CD8-positive, alpha-beta memory T cell (primary cell): ENCODE measurements around the gene ETV4. TPM values are rescaled to one million over a fixed set of nuclear protein-coding genes. Genes with fewer than 3 reads are reported as not detected.
A peak's percentile ranks its signal among the peaks of the same experiment; 100 is the strongest.

Experiments
- CTCF ChIA-PET: fragments of 350-600 bp; sonication (Branson Sonifier 250); formaldehyde crosslinking; loops from one replicate; lab custom pipeline; 2021; ENCODE audit warnings: antibody characterized with exemption; lab: Charles Lee
- POLR2A ChIA-PET: fragments of 350-600 bp; sonication (Branson Sonifier 250); formaldehyde crosslinking; loops from one replicate; lab custom pipeline; 2021; ENCODE audit warnings: antibody characterized with exemption; lab: Charles Lee
- DNase-seq, 5 donors: peaks; one replicate each; pipeline versions ENCODE4 v3.0.0 to v3.0.0-alpha.2; 2020 to 2022; ENCODE audit warnings: mixed read lengths in 1 of 5
- H3K27ac ChIP-seq: one replicate; pipeline ENCODE4 v1.7.0; 2013; ENCODE audit warnings: low read depth, mild to moderate bottlenecking, low read length, moderate library complexity
- H3K27me3 ChIP-seq: 2 replicates; pipeline ENCODE4 v1.7.0; 2013; ENCODE audit warnings: low read length, mild to moderate bottlenecking; ENCODE audit not compliant: insufficient read depth, poor library complexity, severe bottlenecking
- H3K36me3 ChIP-seq: 2 replicates; pipeline ENCODE4 v1.7.0; 2013; ENCODE audit warnings: mild to moderate bottlenecking, low read length, moderate library complexity; ENCODE audit not compliant: insufficient read depth
- H3K4me1 ChIP-seq: 2 replicates; pipeline ENCODE4 v1.7.0; 2013; ENCODE audit warnings: mild to moderate bottlenecking, low read length, moderate library complexity; ENCODE audit not compliant: insufficient read depth
- H3K4me3 ChIP-seq: 2 replicates; pipeline ENCODE4 v1.7.0; 2013; ENCODE audit warnings: mild to moderate bottlenecking, low read length
- H3K9me3 ChIP-seq: 2 replicates; pipeline ENCODE4 v1.7.0; 2013; ENCODE audit warnings: mild to moderate bottlenecking, low read length
- H3K27ac Mint-ChIP-seq, 8 donors: one replicate each; pipeline ENCODE4 v1.8.0; 2020 to 2021; ENCODE audit warnings: mixed read lengths in 8 of 8, mild to moderate bottlenecking in 6 of 8, inconsistent platforms in 3 of 8, moderate library complexity in 3 of 8
- H3K27me3 Mint-ChIP-seq, 2 donors: one replicate each; pipeline ENCODE4 v1.8.0; 2020 to 2021; ENCODE audit warnings: mixed read lengths in 2 of 2, mild to moderate bottlenecking in 1 of 2, moderate library complexity in 1 of 2
- H3K36me3 Mint-ChIP-seq, 3 donors: one replicate each; pipeline ENCODE4 v1.8.0; 2020 to 2021; ENCODE audit warnings: mixed read lengths in 3 of 3, inconsistent platforms in 1 of 3, mild to moderate bottlenecking in 1 of 3
- H3K4me1 Mint-ChIP-seq, 3 donors: one replicate each; pipeline ENCODE4 v1.8.0; 2020 to 2021; ENCODE audit warnings: mixed read lengths in 3 of 3, inconsistent platforms in 1 of 3, mild to moderate bottlenecking in 1 of 3
- H3K4me3 Mint-ChIP-seq, 7 donors: one replicate each; pipeline ENCODE4 v1.8.0; 2020 to 2021; ENCODE audit warnings: mixed read lengths in 7 of 7, mild to moderate bottlenecking in 6 of 7, moderate library complexity in 4 of 7, inconsistent platforms in 2 of 7
- H3K9me3 Mint-ChIP-seq, 5 donors: one replicate each; pipeline ENCODE4 v1.8.0; 2020 to 2022; ENCODE audit warnings: mixed read lengths in 5 of 5, mild to moderate bottlenecking in 3 of 5, moderate library complexity in 2 of 5, inconsistent platforms in 1 of 5
- polyA plus RNA-seq: library from polyadenylated mRNA; unstranded; fragments of 300-500 nt; fragmentation: Illumina TruSeq; gene quantifications from one replicate; pipeline ENCODE4 v1.2.3, GENCODE V29; 2021
- total RNA-seq, 2 experiments: library from RNA; stranded (reverse); gene quantifications; one replicate each; pipeline ENCODE4 v1.2.3, GENCODE V29; 2021

The ETV4 gene
- total and polyA plus RNA-seq, 3 experiments from 2014 or later, result 0.09 to 6.4 (median 5.3) TPM

- H3K27me3 Mint-ChIP-seq, result peaks cover 0 to 3% of the 10 kb centered on the region in 2 donors
- H3K4me3 Mint-ChIP-seq, result no peak overlapping the region
- peaks cover 0 to under 1% (median 0%) of the 10 kb centered on the region in 3 donors for H3K4me1 Mint-ChIP-seq
- H3K27ac Mint-ChIP-seq, result no peak overlapping the region
- CTCF ChIA-PET, result interaction anchor here (0.7 to 1.4 kb wide), 2 partner anchors 92 to 176 kb away, joined by 3 read pairs; no protein-coding TSS in a partner anchor
- POLR2A ChIA-PET, result no interaction called here
- H3K9me3 Mint-ChIP-seq, result no peaks in the 10 kb centered on the region
- H3K4me1 ChIP-seq, result no peaks in the 10 kb centered on the region
- no peaks in the 10 kb centered on the region for H3K36me3 Mint-ChIP-seq
- H3K27ac ChIP-seq, result no peak overlapping the region
- no peak overlapping the region for H3K4me3 ChIP-seq
- no peaks in the 10 kb centered on the region for H3K36me3 ChIP-seq
- H3K27me3 ChIP-seq, result no peaks in the 10 kb centered on the region
- DNase-seq, result no peak
- H3K9me3 ChIP-seq, result no peaks in the 10 kb centered on the region
Observed at GRCh38 chr17:43584666-43585102, 38.5 kb upstream of the ETV4 start.

- Mint-ChIP-seq H3K27me3 (no peaks in the 10 kb centered on the region), H3K9me3 (no peaks in the 10 kb centered on the region)
- H3K27me3 ChIP-seq, result no peaks in the 10 kb centered on the region
Observed at GRCh38 chr17:43583332-43583731, 37.2 kb upstream of the ETV4 start.

DNA sequence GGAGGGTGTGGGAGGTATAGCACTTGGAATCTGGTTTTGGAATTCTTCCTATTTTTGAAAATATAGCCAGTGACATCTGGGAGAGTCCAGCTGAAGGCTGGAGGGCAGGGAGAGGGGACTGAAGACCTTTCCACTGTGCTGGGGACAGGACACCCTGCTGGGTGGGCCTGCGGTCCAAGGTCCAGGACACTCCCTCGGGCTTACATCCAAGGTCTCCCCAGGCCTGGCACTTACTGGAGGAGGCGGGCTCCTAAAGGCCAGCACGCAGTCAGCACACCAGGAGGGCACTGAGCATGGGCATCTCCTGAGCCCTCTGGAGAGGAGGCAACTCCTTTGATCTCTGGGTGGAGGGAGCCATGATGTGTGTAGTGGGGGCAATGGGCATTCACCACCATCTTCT, 35.5 kb upstream of the ETV4 start:
- H3K36me3 ChIP-seq, result no peaks in the 10 kb centered on the region
- no peak overlapping the region for H3K27ac Mint-ChIP-seq

More at GRCh38 chr17:43583332-43583731, 37.2 kb upstream of the ETV4 start:
- H3K4me3 Mint-ChIP-seq, result no peak overlapping the region
- no peaks in the 10 kb centered on the region for H3K36me3 ChIP-seq
- DNase-seq, result no peak
- ChIA-PET CTCF (interaction anchor here (0.9 to 1.4 kb wide), 2 partner anchors 94 to 178 kb away, joined by 3 read pairs; no protein-coding TSS in a partner anchor), POLR2A (no interaction called here)
- no peaks in the 10 kb centered on the region for H3K36me3 Mint-ChIP-seq
- H3K4me3 ChIP-seq, result no peak overlapping the region
- peaks cover 8% of the 10 kb centered on the region for H3K4me1 ChIP-seq
- no peaks in the 10 kb centered on the region for H3K9me3 ChIP-seq
- H3K4me1 Mint-ChIP-seq, result peaks cover 7 to 14% (median 12%) of the 10 kb centered on the region in 3 donors
- H3K27ac Mint-ChIP-seq, result peak overlapping the region in 1 of 8 donors; percentile 64
- no peak overlapping the region for H3K27ac ChIP-seq

GRCh38 chr17:43581130-43581529, 35.0 kb upstream of the ETV4 start:
- Histone ChIP-seq H3K27ac (no peak overlapping the region), H3K9me3 (no peaks in the 10 kb centered on the region), H3K4me1 (peaks cover 13% of the 10 kb centered on the region), H3K4me3 (no peak overlapping the region), H3K36me3 (no peaks in the 10 kb centered on the region), H3K27me3 (no peaks in the 10 kb centered on the region)
- peaks cover 0 to 2% of the 10 kb centered on the region in 2 donors for H3K27me3 Mint-ChIP-seq
- no peaks in the 10 kb centered on the region for H3K36me3 Mint-ChIP-seq
- DNase-seq, result no peak
- CTCF ChIA-PET, result interaction anchor here (1.4 kb wide), 1 partner anchor 185 kb away, joined by 4 read pairs; no protein-coding TSS in a partner anchor
- POLR2A ChIA-PET, result no interaction called here
- H3K27ac Mint-ChIP-seq, result no peak overlapping the region
- H3K4me3 Mint-ChIP-seq, result no peak overlapping the region
- peaks cover 9 to 15% (median 12%) of the 10 kb centered on the region in 3 donors for H3K4me1 Mint-ChIP-seq
- no peaks in the 10 kb centered on the region for H3K9me3 Mint-ChIP-seq

More for the DNA sequence above, 35.5 kb upstream of the ETV4 start:
- H3K9me3 ChIP-seq, result no peaks in the 10 kb centered on the region
- DNase-seq, result no peak
- no peak overlapping the region for H3K27ac ChIP-seq
- ChIA-PET POLR2A (no interaction called here), CTCF (interaction anchor here (1.4 kb wide), 1 partner anchor 184 kb away, joined by 4 read pairs; no protein-coding TSS in a partner anchor)
- Mint-ChIP-seq H3K36me3 (no peaks in the 10 kb centered on the region), H3K27me3 (peaks cover 0 to 2% of the 10 kb centered on the region in 2 donors), H3K4me1 (peaks cover 7 to 15% (median 12%) of the 10 kb centered on the region in 3 donors), H3K4me3 (no peak overlapping the region), H3K9me3 (no peaks in the 10 kb centered on the region)
- H3K4me1 ChIP-seq, result peaks cover 11% of the 10 kb centered on the region
- H3K27me3 ChIP-seq, result no peaks in the 10 kb centered on the region
- H3K4me3 ChIP-seq, result no peak overlapping the region

- POLR2A ChIA-PET, result no interaction called here
- H3K4me3 Mint-ChIP-seq, result no peak overlapping the region
Observed at GRCh38 chr17:43579566-43580140, 33.5 kb upstream of the ETV4 start.

GRCh38 chr17:43578699-43579565, 32.8 kb upstream of the ETV4 start:
- no peaks in the 10 kb centered on the region for H3K9me3 Mint-ChIP-seq
- POLR2A ChIA-PET, result no interaction called here
- Histone ChIP-seq H3K4me3 (no peak overlapping the region), H3K27me3 (no peaks in the 10 kb centered on the region), H3K27ac (no peak overlapping the region), H3K4me1 (peaks cover 13% of the 10 kb centered on the region), H3K36me3 (no peaks in the 10 kb centered on the region), H3K9me3 (no peaks in the 10 kb centered on the region)
- DNase-seq, result peak in 3 of 5 donors; percentile 1 to 3 (median 3)
- CTCF ChIA-PET, result interaction anchor here (0.6 to 8.2 kb wide), 5 partner anchors 77 to 1570 kb away, joined by 3 to 120 read pairs (median 8); no protein-coding TSS in a partner anchor
- peak overlapping the region in 4 of 8 donors; percentile 34 to 72 (median 57) for H3K27ac Mint-ChIP-seq
- H3K27me3 Mint-ChIP-seq, result peaks cover 0 to 7% of the 10 kb centered on the region in 2 donors
- peak overlapping the region in 1 of 7 donors; percentile 19 for H3K4me3 Mint-ChIP-seq
- H3K4me1 Mint-ChIP-seq, result peaks cover 9 to 15% (median 12%) of the 10 kb centered on the region in 3 donors
- H3K36me3 Mint-ChIP-seq, result no peaks in the 10 kb centered on the region

More at GRCh38 chr17:43579566-43580140, 33.5 kb upstream of the ETV4 start:
- H3K36me3 Mint-ChIP-seq, result no peaks in the 10 kb centered on the region
- H3K4me3 ChIP-seq, result no peak overlapping the region
- H3K9me3 ChIP-seq, result no peaks in the 10 kb centered on the region
- H3K4me1 ChIP-seq, result peaks cover 13% of the 10 kb centered on the region
- no peaks in the 10 kb centered on the region for H3K9me3 Mint-ChIP-seq
- no peak overlapping the region for H3K27ac ChIP-seq
- peaks cover 9 to 15% (median 12%) of the 10 kb centered on the region in 3 donors for H3K4me1 Mint-ChIP-seq
- DNase-seq, result no peak
- peaks cover 0 to 3% of the 10 kb centered on the region in 2 donors for H3K27me3 Mint-ChIP-seq
- peak overlapping the region in 4 of 8 donors; percentile 34 to 72 (median 60) for H3K27ac Mint-ChIP-seq
- no peaks in the 10 kb centered on the region for H3K36me3 ChIP-seq
- no peaks in the 10 kb centered on the region for H3K27me3 ChIP-seq
- CTCF ChIA-PET, result interaction anchor here (1.0 to 8.2 kb wide), 3 partner anchors 76 to 104 kb away, joined by 3 to 120 read pairs (median 23); no protein-coding TSS in a partner anchor

DNA sequence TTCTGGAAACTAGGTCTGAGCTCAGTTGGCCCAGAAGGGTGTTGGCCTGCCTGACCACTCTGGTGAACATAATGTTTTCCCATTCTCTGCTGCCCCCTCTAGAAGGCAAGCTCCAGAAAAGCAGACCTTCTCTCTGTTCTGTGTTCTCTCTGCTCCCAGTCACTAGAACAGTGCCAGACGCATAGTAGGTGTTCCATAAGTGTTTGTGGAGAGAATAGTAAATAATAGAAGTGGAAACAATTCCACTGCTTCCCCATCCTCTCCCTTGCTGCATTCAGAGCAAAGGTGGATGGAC, 32.2 kb upstream of the ETV4 start:
- H3K9me3 Mint-ChIP-seq, result no peaks in the 10 kb centered on the region
- Histone ChIP-seq H3K9me3 (no peaks in the 10 kb centered on the region), H3K4me1 (peaks cover 13% of the 10 kb centered on the region), H3K27ac (no peak overlapping the region), H3K27me3 (no peaks in the 10 kb centered on the region), H3K4me3 (no peak overlapping the region), H3K36me3 (no peaks in the 10 kb centered on the region)
- peaks cover 9 to 15% (median 12%) of the 10 kb centered on the region in 3 donors for H3K4me1 Mint-ChIP-seq
- CTCF ChIA-PET, result interaction anchor here (2.7 to 8.2 kb wide), 3 partner anchors 93 to 183 kb away, joined by 8 to 120 read pairs (median 23); no protein-coding TSS in a partner anchor
- peaks cover 0 to 9% of the 10 kb centered on the region in 2 donors for H3K27me3 Mint-ChIP-seq
- POLR2A ChIA-PET, result no interaction called here
- H3K36me3 Mint-ChIP-seq, result no peaks in the 10 kb centered on the region
- no peak overlapping the region for H3K27ac Mint-ChIP-seq
- H3K4me3 Mint-ChIP-seq, result no peak overlapping the region
- no peak for DNase-seq
